ENCODE results near the gene KYNU.

The KYNU gene

GRCh38 chr2:142966284-142966683 is 88.8 kb downstream of the KYNU start:
- DNase-seq (ENCODE audit: low spot score): no peak

- DNase-seq (ENCODE audit: low spot score): no peak
Observed at GRCh38 chr2:142967060-142967459, 89.6 kb downstream of the KYNU start.

GRCh38 chr2:142973160-142973821 is 95.8 kb downstream of the KYNU start:
- no peak for DNase-seq (ENCODE audit: low spot score)

GRCh38 chr2:142973822-142974207 is 96.4 kb downstream of the KYNU start:
- no peak for DNase-seq (ENCODE audit: low spot score)

- no peak for DNase-seq (ENCODE audit: low spot score)
Observed at GRCh38 chr2:142974288-142975024, 97.0 kb downstream of the KYNU start.

GRCh38 chr2:142975239-142975638 is 97.8 kb downstream of the KYNU start:
- no peak for DNase-seq (ENCODE audit: low spot score)

GRCh38 chr2:142980246-142981068 is 103.0 kb downstream of the KYNU start:
- no peak for DNase-seq (ENCODE audit: low spot score)

- no peak for DNase-seq (ENCODE audit: low spot score)
Observed at GRCh38 chr2:142981069-142981378, 103.6 kb downstream of the KYNU start.

GRCh38 chr2:142981756-142982155 is 104.3 kb downstream of the KYNU start:
- DNase-seq (ENCODE audit: low spot score): no peak

- DNase-seq (ENCODE audit: low spot score): no peak
Observed at GRCh38 chr2:142983174-142983573, 105.7 kb downstream of the KYNU start.

GRCh38 chr2:142984657-142985056 is 107.2 kb downstream of the KYNU start:
- DNase-seq (ENCODE audit: low spot score): no peak

- no peak for DNase-seq (ENCODE audit: low spot score)
Observed at GRCh38 chr2:142987044-142987443, 109.6 kb downstream of the KYNU start.

- DNase-seq (ENCODE audit: low spot score): no peak
Observed at GRCh38 chr2:142989273-142990204, 112.1 kb downstream of the KYNU start.

GRCh38 chr2:142991295-142991694 is 113.8 kb downstream of the KYNU start:
- no peak for DNase-seq (ENCODE audit: low spot score)

- DNase-seq (ENCODE audit: low spot score): no peak
Observed at GRCh38 chr2:142992840-142993239, 115.4 kb downstream of the KYNU start.

- DNase-seq (ENCODE audit: low spot score): no peak
Observed at GRCh38 chr2:142993771-142994170, 116.3 kb downstream of the KYNU start.

- no peak for DNase-seq (ENCODE audit: low spot score)
Observed at GRCh38 chr2:142994665-142995064, 117.2 kb downstream of the KYNU start.

GRCh38 chr2:142997231-142997630 is 119.8 kb downstream of the KYNU start:
- DNase-seq (ENCODE audit: low spot score): no peak

- DNase-seq (ENCODE audit: low spot score): no peak
Observed at GRCh38 chr2:143000599-143000998, 123.1 kb downstream of the KYNU start.

- DNase-seq (ENCODE audit: low spot score): no peak
Observed at GRCh38 chr2:143001501-143001900, 124.0 kb downstream of the KYNU start.

GRCh38 chr2:143015656-143016055 is 138.2 kb downstream of the KYNU start:
- no peak for DNase-seq (ENCODE audit: low spot score)

All from left forelimb (tissue), 1 donor.